ENCODE measurements around the gene CCDC178.

Gene CCDC178

DNA sequence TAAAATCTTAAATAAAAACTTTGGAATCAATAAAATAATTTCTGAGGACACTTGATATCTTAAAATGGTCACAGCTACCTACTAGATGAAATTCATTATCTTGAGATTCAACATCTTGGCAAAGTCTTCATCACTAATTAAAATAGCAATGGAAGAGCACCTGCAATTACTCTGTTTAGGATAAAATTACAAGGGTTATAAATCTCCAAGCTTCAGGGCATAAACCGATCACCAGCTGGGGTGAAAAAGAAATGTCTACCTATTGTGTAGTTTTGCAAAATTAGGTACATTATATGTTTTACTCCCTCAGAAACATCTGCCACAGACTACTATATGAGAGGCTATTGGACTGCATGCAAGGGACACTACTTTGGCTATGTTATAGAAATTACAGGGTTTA lies 327.1 kb downstream of the CCDC178 start:
- no peak for DNase-seq

DNA sequence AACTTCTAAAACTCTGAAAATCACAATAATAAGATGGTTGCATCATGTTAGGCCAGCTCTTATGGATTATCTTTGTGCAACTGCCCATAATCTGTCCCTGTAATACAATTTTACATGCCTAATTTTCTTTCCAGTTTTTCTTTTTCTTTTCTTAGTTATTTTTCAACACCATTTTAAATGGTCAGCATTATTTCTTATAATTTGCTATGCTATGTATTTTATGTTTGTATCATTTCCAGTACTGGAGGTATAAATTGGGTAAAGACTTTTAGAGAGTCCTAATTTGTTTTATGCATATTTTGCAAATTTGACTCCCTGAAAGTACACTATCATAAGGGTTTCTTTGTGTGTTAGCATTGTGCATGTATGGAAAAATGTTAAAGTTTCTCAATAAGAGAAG lies 333.0 kb downstream of the CCDC178 start:
- no peak for DNase-seq

DNA sequence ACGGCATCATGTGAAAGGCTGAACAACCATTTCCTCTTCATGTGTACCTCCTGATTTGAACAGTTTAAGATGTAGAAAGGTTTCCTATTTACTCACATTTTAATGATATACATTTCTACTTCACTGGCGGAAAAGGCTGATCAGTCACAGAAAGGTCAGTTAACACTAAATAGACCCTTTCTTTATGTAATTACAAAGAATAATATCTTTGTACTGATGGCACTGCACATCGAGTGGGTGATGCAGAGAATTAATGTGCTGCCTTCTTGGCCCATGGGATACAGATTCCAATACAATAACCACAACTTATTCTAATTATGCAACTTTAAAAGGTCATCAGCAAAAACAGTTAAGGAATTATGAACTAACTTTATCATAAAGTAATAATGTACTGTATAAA lies 339.2 kb downstream of the CCDC178 start:
- no peak for DNase-seq

DNA sequence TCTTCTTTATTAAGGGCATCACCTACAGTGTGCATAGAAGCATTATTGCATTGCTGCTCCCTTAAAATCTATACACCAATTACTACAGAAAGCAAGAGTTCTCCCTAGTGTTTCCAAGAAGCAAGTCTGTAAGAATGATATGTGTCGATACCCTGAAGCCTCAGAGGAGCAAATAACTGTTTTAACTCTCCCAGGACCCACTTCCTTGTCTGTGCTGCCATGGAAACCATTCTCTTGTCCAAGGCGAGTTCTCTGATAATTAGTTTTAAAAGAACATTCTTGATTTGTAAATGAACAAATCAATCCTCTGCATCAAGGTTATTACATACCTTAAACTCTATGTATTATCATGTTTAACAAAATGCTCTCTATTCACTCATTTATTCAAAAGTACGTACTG lies 340.9 kb downstream of the CCDC178 start:
- no peak for DNase-seq

DNA sequence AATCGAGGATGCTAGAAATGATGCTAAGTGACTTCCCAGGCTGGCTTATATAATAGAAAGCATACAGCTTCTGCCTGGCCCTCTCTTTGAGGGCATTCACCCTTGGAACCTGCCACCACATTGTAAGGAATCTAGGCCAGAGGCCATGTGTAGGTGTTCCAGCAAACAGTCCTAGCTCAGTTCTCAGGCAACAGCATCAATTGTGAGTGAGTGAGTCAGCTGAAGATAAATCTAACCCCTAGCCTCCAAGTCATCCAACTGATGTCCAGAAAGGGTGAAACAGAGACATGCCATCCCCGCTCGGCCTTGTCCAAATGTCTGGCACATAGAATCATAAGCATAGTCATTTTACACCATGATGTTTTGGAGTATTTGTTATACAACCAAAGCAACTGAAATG lies 343.4 kb downstream of the CCDC178 start:
- no peak for DNase-seq

DNA sequence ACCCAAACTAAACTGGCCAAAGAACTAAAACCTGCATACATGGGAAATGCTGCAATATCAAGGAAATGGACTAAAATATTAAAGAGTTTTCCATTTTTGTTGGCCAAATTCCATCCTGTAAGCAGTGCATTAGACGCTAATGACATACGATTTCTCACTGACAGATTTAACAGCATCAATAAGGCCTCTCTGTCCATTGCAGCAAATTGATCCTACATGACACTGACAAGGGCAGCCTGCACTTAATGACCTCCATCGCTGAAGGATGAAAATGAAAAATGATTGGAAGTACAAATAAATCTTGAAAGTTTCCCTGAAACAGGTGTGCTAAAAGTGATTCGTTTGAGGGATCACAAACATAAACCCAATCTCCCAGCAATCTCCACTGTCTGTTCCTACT lies 350.1 kb downstream of the CCDC178 start:
- no peak for DNase-seq

DNA sequence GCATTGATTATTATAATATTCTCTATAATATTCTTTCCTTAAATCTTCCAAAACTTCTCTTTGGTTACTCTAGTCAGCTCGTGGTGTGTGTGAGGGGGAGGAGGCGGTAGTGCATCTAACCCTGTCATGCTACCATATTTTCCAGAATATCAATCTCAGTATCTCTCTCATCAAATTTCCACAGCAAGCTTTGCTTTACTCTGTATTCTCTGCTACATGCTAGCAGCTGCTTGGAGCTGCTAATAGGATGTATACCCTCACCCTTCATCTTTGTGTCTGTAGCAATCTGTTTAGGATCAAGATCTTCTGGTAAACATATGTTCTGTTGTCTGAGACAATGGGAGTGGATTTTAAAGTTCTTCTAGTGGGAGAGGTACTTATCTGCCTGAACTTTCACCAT lies 363.9 kb downstream of the CCDC178 start:
- no peak for DNase-seq

DNA sequence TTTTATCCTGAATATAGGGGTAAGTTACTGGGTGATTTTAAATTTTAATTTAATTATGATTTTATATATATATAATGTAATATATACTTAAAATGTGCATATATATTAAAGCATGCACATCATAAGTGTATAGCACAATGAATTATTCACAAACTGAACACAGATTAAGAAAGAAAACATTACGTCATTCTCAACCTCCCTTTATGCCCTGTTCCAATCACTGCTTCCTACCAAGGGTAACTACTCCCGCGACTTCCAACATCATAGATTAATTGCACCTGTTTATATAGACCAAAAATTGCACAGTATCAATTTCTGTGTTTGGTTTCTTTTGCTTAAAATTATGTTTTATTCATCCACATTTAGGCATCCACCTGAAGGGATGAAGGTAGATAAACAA lies 366.4 kb downstream of the CCDC178 start:
- DNase-seq, result no peak

DNA sequence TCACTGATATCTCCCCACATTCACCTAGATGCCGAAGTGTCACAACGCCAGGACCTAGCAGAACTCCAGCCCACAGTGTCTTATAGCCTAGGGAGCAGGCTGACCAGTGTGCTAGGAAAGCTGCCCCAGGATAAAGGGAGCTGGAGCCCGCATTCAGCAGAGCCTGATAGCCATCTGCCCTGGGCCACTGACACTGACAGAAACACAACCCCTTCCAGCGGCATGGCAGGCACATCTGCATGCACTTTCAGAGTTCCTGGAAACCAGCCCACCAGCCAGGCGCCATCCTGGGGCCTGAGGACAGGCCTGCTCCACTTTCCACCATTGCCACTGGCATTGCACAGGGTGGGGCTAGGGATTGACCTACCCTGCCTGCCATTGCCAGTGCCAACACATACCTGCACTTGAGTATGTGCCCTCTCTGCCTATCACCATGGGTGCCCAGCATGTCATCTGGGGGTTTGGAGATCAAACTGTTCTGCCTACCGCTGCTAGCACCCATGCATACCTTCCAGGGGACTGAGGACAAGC lies 377.6 kb downstream of the CCDC178 start:
- DNase-seq, result no peak

DNA sequence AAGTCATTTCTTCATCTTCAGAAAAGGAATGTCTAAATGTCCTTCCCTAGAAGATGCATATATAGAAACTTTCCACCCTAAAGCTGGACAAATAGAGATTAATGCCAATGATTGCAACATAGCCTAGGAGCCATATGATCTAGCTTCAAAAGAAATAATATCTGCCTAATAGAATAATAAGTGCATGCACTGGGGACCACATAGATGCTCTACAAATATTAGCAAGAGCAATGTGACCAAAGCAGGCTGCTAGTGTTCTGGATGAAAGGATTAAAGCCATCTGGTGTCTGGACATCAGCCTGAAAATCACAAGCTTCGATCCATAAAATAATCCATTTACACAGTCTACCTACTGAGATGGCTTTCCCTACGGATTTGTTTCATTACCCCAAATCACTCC lies 387.6 kb downstream of the CCDC178 start:
- DNase-seq, result no peak

DNA sequence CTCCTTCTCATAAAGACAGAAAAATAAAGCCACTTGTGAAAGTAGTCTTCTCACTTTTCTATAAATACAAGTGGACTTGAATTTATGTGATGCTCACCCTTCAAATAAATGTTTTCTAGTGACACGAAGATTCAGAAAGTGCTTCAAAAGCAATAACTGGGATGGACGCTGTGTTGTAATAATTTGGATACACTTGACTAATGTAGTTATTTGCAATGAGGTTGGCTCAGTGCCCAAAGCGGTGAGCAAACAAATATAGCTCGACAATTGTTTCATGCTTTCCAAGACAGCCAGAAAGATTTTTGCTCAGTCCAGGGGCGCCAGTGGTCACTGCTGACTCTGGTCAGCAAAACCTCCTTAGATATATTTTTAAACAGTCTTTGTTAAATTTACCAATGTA lies 389.1 kb downstream of the CCDC178 start:
- DNase-seq, result no peak

DNA sequence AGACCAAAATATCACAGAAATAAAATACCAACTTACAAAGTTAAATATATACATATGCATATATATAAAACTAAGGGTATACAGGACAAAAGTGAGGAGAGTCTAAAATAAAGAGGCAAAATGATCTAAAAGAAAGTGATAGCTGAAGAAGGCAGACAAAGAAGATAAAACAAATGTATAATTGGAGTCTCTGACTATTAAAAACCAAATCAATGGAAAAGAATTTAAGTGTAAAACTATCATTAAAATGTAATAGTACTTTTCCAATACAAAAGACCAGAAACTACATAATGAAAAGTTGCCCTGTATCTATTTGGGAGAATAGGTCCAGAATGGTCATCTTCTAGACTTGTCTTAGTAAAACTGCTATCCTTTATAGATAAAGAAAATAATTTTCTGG lies 400.3 kb downstream of the CCDC178 start:
- DNase-seq, result no peak

DNA sequence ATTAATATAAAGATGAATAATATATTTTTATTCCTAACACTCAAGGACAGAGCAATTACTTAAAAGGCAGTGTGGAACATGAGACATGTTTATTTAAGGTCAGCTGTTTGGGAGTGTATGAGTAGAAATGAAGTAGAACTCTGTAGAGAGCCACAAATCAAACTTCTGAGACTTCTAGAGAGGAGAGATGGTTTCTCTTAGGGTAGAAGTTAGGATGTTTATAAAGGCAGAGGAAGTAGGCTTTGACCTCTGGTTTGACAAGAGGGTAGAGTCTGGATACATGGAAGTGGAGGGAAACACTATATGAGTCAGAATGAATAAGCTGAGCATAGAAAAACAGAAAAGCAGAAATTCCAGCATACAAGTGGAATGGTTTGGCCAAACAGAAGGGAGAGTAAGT lies 405.6 kb downstream of the CCDC178 start:
- no peak for DNase-seq

DNA sequence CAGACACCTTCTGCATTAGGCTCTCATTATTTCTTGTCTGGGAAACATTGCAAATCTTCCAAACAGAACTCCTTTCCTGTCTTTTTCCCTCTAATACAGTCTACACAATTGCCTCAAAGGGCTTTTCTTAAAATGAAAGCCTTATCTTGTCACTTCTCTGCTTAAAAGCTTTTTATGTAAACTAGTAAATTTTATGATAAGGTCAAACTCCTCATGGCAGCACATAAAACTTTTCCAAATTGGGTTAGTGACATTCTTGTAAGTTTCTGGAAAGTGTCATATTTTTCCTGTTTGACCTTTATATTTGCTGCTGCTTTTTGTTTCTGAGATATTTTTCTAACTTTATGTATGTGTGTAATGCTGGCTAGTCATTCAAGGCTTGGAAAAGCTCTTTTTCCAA lies 406.3 kb downstream of the CCDC178 start:
- no peak for DNase-seq

DNA sequence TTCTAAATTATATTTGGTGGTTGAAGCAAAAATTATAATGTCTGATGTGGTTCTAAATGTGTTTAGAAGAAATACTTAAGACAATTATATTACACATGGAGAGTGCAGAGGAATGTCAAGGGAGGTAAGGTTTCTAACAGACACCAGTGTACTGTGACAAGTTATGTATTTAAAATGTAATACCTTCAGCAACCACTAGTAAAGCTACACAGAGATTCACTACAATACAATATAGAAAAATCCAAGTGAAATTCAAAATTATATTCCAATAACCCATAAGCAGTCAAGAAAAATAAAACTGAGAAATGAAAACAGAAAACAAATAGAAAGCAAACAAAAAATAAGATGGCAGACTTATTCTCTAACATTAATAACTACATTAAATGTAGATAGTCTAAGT lies 418.2 kb downstream of the CCDC178 start:
- no peak for DNase-seq

DNA sequence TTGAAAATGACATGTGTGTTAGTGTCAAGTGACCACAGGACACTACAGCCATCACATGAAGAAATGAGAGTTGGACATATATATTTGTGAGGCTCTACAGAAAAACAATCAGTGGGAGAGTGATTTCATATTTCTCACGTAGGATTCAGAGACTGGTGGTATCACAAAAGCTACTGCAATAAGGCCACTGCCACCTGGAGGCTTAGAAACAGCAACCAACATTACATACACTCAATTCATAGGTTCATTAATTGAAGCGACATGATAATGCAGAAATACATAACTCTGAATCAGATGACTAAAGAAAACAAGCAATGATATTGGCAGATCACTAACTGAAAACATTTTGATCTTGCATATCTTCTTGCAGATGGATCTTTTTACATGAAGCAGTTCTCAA lies 419.6 kb downstream of the CCDC178 start:
- no peak for DNase-seq

DNA sequence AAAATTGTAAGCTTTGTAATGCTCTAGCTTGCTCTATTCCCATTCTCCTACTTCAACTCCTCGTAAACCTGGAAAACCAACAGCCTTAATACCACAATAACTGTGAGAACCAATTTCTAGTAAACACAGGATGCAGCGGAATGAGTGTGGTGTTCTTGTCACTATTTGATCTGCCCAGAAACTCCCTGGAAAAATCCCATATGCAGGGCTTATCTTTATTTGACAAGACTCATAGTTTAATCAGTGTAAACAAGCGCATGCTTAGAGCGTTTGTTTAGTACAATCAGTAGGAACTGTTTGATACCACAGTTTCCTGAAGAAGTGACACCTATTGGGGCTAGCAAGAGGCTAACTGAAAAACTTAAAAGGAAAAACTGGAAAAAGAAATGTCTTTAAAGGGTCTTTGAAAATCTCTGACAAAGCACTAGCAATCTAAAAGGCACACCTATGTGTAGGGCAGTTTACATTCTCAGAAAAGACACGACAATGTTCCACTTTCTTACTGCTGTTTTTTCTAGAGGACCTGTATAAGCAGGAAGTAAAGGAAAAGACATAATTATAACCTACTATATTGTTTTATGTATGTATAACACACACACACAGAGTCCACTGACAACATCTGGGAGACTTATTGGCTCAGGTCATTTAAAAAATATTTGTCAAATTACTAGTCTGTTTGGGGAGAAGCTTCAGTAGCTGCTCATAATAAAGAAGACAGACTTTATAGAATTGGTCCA lies 426.3 kb downstream of the CCDC178 start:
- DNase-seq, result no peak

DNA sequence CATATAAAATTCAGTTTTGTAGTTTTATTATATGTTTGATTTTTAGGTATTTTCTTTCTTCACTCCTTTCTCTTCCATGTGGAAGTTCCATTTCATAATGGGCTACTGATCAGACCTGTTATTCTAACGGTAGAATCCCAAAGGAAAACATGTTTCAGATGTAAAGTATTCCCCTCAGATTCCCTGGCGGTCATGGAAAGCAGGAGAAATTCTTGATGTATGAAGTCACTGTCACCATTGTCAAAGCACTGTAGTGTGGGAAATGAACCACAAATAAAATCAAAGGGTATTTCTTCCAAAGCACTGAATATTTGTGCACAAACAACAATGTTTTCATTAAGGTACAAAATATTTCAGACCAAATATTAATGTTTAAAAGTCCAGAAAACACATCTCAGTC lies 430.4 kb downstream of the CCDC178 start:
- DNase-seq, result no peak

DNA sequence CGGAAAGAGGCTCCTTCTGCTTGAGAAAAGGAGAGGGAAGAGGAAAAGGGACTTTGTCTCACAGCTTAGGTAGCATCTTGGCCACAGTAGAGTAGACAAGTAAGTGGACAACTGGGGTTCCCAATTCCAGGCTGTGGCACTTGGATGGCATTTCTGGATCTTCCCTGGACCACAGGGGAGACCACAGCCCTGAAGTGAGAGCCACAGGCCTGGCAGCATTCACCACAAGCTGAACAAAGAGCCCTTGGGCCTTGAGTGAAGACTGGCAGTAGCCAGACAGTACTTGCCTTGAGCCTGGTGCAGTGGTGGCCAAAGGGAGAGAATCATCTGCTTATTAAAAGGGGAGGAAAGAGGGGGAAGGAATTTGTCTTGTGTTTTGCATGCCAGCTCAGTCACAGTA lies 441.6 kb downstream of the CCDC178 start:
- no peak for DNase-seq

DNA sequence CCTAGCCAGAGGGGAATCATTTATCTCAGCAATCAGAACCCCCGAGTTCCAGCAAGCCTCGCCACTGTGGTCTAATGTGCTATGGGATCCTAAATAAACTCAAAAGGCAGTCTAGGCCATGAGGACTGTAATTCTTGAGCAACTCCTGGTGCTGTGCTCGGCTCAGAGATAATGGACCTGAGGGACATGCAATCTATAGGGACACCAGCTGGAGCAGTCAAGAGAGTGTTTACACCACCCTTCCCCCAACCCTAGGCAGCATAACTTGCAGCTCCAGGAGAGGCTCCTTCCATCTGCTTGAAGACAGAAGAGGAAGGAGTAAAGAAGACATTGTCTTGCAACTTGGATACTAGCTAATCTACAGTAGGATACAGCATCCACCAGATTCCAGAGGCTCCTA lies 442.2 kb downstream of the CCDC178 start:
- no peak for DNase-seq

DNA sequence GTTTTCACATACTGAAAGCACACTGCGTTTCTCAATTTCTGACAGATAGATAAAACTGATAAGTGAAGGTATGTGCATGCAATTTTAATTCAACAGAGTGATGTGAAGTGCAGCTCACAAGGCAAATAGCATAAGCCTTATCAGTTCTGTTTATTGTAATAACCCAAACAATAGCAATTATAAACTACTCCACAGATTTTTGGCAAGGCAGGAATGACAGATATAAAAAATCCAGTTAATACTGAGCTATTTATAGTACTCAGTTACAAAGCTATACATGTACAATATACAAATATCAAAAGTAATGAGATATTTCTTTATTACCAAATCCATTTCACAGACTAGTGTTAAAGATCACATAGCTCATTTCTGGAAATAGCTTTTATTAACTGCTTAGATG lies 456.8 kb downstream of the CCDC178 start:
- no peak for DNase-seq

DNA sequence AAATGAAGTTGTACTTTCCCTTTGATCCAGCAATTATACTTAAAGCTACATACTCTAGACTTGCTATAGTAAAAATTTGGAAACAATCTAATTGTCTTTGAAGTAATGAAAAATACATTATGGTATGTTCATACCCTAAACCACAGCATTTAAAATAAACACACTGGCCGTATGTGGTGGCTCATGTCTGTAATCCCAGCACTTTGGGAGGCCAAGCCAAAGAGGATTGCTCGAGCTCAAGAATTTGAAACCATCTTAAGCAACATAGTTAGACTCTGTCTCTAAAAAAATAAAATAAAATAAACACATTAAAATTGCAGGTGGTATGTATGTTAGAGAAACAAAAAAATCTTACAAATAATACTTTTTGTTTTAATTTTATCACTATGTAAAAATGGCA lies 459.6 kb downstream of the CCDC178 start:
- DNase-seq, result no peak

DNA sequence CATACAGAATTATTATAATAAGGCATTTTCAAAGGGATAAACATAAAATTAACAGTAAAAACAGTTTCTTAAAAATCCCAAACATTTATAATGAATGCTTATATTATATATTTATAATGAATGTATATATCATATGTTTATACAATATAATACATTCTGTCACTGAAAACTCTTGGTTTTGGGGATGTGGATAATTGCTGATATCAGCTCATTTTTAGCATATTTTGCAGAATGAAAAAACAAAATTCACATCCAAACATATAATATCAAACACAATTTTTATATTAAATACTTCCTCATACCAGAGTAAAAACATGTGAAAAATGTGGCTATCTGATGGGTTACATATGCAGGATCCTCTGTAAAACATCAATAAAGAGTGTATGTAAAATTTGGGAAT lies 465.0 kb downstream of the CCDC178 start:
- no peak for DNase-seq

DNA sequence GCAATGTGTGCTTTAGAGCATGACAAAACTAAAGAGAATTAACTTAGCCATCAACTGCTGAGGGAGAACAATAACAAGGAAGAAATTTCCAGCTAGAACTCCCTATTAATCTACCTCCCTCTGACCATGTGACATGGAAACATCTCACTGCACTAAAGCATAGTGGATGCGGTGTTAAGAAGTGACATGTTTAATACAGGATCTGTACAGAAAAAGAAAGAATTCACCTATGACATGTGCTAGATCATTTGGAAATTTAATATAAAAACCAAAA lies 465.4 kb downstream of the CCDC178 start:
- DNase-seq, result no peak

DNA sequence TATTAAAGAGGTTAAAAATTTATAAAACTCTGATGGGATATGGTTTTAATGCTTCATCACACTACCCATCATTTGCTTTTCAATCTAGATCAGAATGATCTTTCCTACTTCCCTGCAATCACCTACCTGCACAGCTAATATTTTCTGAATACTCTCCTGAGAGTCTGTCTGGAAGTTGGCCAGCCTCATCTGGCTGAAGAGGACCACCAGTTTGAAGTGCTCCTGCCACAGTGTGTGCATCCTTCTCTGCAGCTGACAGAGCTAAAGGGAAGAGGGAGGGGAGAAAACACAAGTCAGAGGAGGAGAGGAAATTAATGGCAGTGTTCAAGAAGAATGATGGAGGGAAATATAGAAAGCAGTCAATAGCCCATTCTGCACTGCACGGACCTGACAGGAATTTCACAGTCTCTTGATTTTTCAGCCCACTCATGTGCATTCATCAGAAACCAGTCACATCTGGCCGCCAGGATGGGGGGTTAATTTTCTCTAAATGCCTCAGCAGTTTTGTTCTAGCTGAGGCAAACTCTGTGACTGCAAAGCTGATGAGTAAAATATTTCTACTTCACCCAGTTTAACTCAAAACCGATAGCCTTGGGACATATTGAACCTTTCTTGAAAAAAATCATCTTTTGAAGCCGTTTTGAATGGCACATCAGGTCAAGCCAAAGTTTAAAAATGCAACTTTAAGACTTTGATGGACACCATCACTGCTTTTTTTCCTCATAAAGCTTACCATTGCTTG lies 465.9 kb downstream of the CCDC178 start:
- DNase-seq, result no peak
